CD4-positive, alpha-beta memory T cell (primary cell): Measurements from ENCODE around the gene RFX6. TPM values are rescaled to one million over a fixed set of nuclear protein-coding genes. Genes with fewer than 3 reads are reported as not detected.

Experiments
- CTCF ChIA-PET: fragments of 350-600 bp; sonication (Branson Sonifier 250); formaldehyde crosslinking; loops from one replicate; lab custom pipeline; 2021; ENCODE audit warnings: inconsistent platforms; ENCODE audit not compliant: partially characterized antibody; lab: Charles Lee
- POLR2A ChIA-PET: fragments of 350-600 bp; sonication (Branson Sonifier 250); formaldehyde crosslinking; loops from one replicate; lab custom pipeline; 2021; ENCODE audit not compliant: partially characterized antibody; lab: Charles Lee
- DNase-seq, 5 donors: peaks; one replicate each; pipeline versions ENCODE4 v3.0.0 to v3.0.0-alpha.2; 2020 to 2022; ENCODE audit warnings: mixed read lengths in 1 of 5
- H3K27ac ChIP-seq: one replicate; pipeline ENCODE4 v1.7.0; 2013; ENCODE audit warnings: low read depth, low read length
- H3K27me3 ChIP-seq: 2 replicates; pipeline ENCODE4 v1.7.0; 2013; ENCODE audit warnings: mild to moderate bottlenecking, low read length, moderate library complexity; ENCODE audit not compliant: insufficient read depth
- H3K36me3 ChIP-seq: 2 replicates; pipeline ENCODE4 v1.7.0; 2013; ENCODE audit warnings: mild to moderate bottlenecking, low read length, moderate library complexity; ENCODE audit not compliant: insufficient read depth
- H3K4me1 ChIP-seq: 2 replicates; pipeline ENCODE4 v1.7.0; 2013; ENCODE audit warnings: mild to moderate bottlenecking, low read length, moderate library complexity; ENCODE audit not compliant: insufficient read depth
- H3K4me3 ChIP-seq, 2 donors: one replicate each; pipeline ENCODE4 v1.7.0; 2013; ENCODE audit warnings: low read length in 2 of 2, mild to moderate bottlenecking in 1 of 2
- H3K9me3 ChIP-seq, 2 donors: one replicate each; pipeline ENCODE4 v1.7.0; 2013; ENCODE audit warnings: low read length in 2 of 2, control low read depth in 1 of 2; ENCODE audit not compliant: control insufficient read depth in 1 of 2
- H3K27ac Mint-ChIP-seq, 7 donors: one replicate each; pipeline ENCODE4 v1.8.0; 2020 to 2021; ENCODE audit warnings: mixed read lengths in 7 of 7, mild to moderate bottlenecking in 6 of 7, inconsistent platforms in 3 of 7, moderate library complexity in 3 of 7
- H3K27me3 Mint-ChIP-seq, 2 donors: one replicate each; pipeline ENCODE4 v1.8.0; 2020 to 2021; ENCODE audit warnings: mixed read lengths in 2 of 2
- H3K36me3 Mint-ChIP-seq, 2 donors: one replicate each; pipeline ENCODE4 v1.8.0; 2020 to 2021; ENCODE audit warnings: mixed read lengths in 2 of 2, inconsistent platforms in 1 of 2, mild to moderate bottlenecking in 1 of 2
- H3K4me1 Mint-ChIP-seq, 4 donors: one replicate each; pipeline ENCODE4 v1.8.0; 2020 to 2021; ENCODE audit warnings: mixed read lengths in 4 of 4, mild to moderate bottlenecking in 1 of 4
- H3K4me3 Mint-ChIP-seq, 8 donors: one replicate each; pipeline ENCODE4 v1.8.0; 2020 to 2021; ENCODE audit warnings: mixed read lengths in 8 of 8, mild to moderate bottlenecking in 7 of 8, moderate library complexity in 6 of 8, inconsistent platforms in 3 of 8
- H3K9me3 Mint-ChIP-seq, 8 donors: one replicate each; pipeline ENCODE4 v1.8.0; 2020 to 2021; ENCODE audit warnings: mixed read lengths in 8 of 8, mild to moderate bottlenecking in 5 of 8, inconsistent platforms in 3 of 8, moderate library complexity in 1 of 8
- intact Hi-C: fragments of 100-400 bp; cut with micrococcal nuclease; formaldehyde crosslinking; loops from one replicate; pipeline ENCODE4 v1.15.1; 2023
- polyA plus RNA-seq, 2 donors: library from polyadenylated mRNA; unstranded; fragments of 300-500 nt; fragmentation: Illumina TruSeq; gene quantifications; one replicate each; pipeline ENCODE4 v1.2.3, GENCODE V29; 2021
- total RNA-seq, 2 experiments: library from RNA; stranded (reverse); gene quantifications; one replicate each; pipeline ENCODE4 v1.2.3, GENCODE V29; 2021

The RFX6 gene
- total and polyA plus RNA-seq, 4 experiments from 2014 or later = not detected

DNA sequence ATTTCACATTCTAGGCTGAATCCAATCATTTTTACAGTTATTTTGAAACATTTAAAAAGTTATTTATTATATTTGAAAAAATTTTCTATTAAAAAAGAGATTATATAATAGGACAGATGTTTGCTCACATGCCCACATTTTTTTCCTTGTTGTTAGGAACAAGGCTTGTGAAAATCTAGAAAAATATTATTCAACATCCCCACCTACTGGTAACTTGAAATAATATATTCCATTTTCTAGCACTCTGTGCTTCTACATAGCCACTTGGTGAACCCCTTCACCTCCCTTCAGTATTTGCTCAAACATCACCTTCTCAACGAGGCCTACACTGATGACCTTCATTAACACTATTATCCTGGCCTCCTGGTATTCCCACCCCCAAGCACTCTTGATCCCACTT, 29.8 kb upstream of the RFX6 start:
- DNase-seq = no peak
- Histone ChIP-seq H3K4me1 (no peaks in the 10 kb centered on the region), H3K27ac (no peak overlapping the region), H3K4me3 (no peak overlapping the region), H3K27me3 (no peaks in the 10 kb centered on the region), H3K36me3 (no peaks in the 10 kb centered on the region), H3K9me3 (no peaks in the 10 kb centered on the region)
- Mint-ChIP-seq H3K4me1 (no peaks in the 10 kb centered on the region), H3K27me3 (peaks cover 1 to 2% of the 10 kb centered on the region in 2 donors), H3K36me3 (no peaks in the 10 kb centered on the region), H3K9me3 (peaks cover 0 to 9% (median under 1%) of the 10 kb centered on the region in 8 donors), H3K27ac (no peak overlapping the region), H3K4me3 (no peak overlapping the region)
- intact Hi-C loops = no loop called here
- CTCF ChIA-PET = no interaction called here
- POLR2A ChIA-PET = no interaction called here

DNA sequence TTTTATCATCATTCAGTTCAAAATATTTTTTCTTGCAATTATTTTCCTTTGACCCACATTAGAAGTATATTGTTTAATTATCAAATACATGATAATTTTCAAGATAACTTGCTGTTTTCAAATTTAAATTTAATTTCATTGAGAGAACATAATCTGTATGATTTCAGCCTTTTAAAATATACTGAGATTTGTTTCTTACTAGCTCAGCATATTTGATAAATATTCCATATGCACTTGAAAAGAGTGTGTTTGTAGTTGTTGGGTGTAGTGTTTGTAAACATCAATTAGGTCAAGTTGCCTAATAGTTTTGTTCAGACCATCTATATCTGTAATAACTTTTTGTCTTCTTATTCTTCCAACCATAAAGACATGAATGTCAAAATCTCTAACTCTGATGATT, 19.0 kb upstream of the RFX6 start:
- Histone ChIP-seq H3K36me3 (no peaks in the 10 kb centered on the region), H3K27me3 (no peaks in the 10 kb centered on the region), H3K4me3 (no peak overlapping the region), H3K4me1 (no peaks in the 10 kb centered on the region), H3K9me3 (no peaks in the 10 kb centered on the region), H3K27ac (no peak overlapping the region)
- POLR2A ChIA-PET = no interaction called here
- Mint-ChIP-seq H3K4me1 (peaks cover 0 to 1% (median 0%) of the 10 kb centered on the region in 4 donors), H3K9me3 (peaks cover 0 to 56% (median 27%) of the 10 kb centered on the region in 8 donors), H3K27ac (no peak overlapping the region), H3K36me3 (no peaks in the 10 kb centered on the region), H3K27me3 (no peaks in the 10 kb centered on the region), H3K4me3 (no peak overlapping the region)
- DNase-seq = no peak
- intact Hi-C loops = no loop called here
- CTCF ChIA-PET = no interaction called here

DNA sequence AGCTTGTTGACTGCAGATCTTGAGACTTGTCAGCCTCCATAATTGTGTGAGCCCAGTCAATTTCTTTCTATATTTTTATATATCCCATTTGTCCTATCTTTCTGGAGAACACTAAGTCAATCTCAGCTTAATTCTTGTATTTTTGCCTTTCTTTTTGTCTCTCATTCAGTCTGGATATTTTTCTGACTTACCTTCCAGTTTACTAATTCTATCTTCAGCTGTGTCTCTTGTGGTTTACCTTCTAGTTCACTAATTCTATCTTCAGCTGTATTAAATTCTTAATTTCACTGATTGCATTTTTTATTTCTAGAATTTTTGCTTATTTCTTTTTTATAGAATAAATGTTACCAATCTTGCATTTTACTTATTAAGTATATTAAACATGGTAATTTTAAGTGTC, 17.8 kb upstream of the RFX6 start:
- Histone ChIP-seq H3K27me3 (no peaks in the 10 kb centered on the region), H3K4me1 (no peaks in the 10 kb centered on the region), H3K36me3 (no peaks in the 10 kb centered on the region), H3K4me3 (no peak overlapping the region), H3K27ac (no peak overlapping the region), H3K9me3 (no peaks in the 10 kb centered on the region)
- H3K9me3 Mint-ChIP-seq = peaks cover 0 to 45% (median 23%) of the 10 kb centered on the region in 8 donors
- no peak for DNase-seq
- ChIA-PET CTCF (no interaction called here), POLR2A (no interaction called here)
- H3K4me3 Mint-ChIP-seq = no peak overlapping the region
- H3K36me3 Mint-ChIP-seq = no peaks in the 10 kb centered on the region
- H3K27ac Mint-ChIP-seq = no peak overlapping the region
- intact Hi-C loops = no loop called here
- peaks cover 0 to 1% (median 0%) of the 10 kb centered on the region in 4 donors for H3K4me1 Mint-ChIP-seq
- no peaks in the 10 kb centered on the region for H3K27me3 Mint-ChIP-seq

DNA sequence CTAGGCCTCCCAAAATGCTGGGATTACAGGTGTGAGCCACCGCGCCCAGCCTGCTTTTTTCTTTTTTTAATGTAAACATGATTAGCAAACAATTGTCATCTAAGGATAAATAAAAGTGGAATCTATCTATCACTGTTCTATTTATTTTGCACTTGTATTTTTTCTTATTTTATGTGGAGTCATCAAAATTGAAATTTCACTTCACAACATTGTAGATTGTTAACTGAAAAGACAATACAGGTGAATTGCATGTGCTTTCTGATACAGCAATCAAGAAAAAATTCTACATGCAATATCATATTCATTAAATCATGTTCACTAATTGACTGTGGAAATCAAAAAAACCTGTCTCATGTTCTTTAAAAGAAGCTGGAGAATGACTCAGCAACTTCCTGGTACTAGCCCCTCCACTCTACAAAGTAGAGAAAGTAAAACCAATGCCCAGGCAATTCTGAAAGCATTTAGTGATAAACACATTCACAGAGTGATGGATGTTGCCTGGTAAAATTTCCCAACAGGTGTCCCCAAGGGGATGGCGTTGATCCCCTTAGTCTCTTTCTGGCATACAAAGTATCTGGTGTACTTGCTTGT, 10.7 kb upstream of the RFX6 start:
- H3K36me3 ChIP-seq = no peaks in the 10 kb centered on the region
- Mint-ChIP-seq H3K4me3 (no peak overlapping the region), H3K4me1 (peaks cover 0 to 1% (median 0%) of the 10 kb centered on the region in 4 donors), H3K27ac (no peak overlapping the region), H3K9me3 (peaks cover 0 to 6% (median 3%) of the 10 kb centered on the region in 8 donors), H3K36me3 (no peaks in the 10 kb centered on the region), H3K27me3 (peaks cover 2 to 4% of the 10 kb centered on the region in 2 donors)
- H3K4me3 ChIP-seq = no peak overlapping the region
- H3K27me3 ChIP-seq = no peaks in the 10 kb centered on the region
- POLR2A ChIA-PET = no interaction called here
- intact Hi-C loops = no loop called here
- H3K9me3 ChIP-seq = no peaks in the 10 kb centered on the region
- no peaks in the 10 kb centered on the region for H3K4me1 ChIP-seq
- CTCF ChIA-PET = no interaction called here
- DNase-seq = no peak
- no peak overlapping the region for H3K27ac ChIP-seq

DNA sequence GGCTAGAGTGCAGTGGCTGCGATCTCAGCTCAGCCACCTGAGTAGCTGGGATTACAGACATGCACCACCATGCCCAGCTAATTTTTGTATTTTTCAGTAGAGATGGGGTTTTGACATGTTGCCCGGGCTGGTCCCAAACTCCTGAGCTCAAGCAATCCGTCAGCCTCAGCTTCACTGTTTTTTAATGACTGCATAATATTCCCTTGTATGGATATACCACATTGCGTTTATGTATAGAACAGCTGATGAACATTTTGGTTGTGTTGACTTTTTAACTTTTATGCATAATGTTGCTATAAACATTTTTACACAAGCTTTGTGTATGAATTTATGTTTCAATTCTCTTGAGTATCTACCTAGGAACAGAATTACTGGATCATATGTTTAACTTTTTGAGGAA, 4.3 kb upstream of the RFX6 start:
- Histone ChIP-seq H3K27me3 (no peaks in the 10 kb centered on the region), H3K36me3 (no peaks in the 10 kb centered on the region), H3K4me3 (no peak overlapping the region), H3K4me1 (no peaks in the 10 kb centered on the region), H3K27ac (no peak overlapping the region), H3K9me3 (no peaks in the 10 kb centered on the region)
- H3K27me3 Mint-ChIP-seq = peaks cover 21 to 30% of the 10 kb centered on the region in 2 donors
- intact Hi-C loops = no loop called here
- CTCF ChIA-PET = no interaction called here
- POLR2A ChIA-PET = no interaction called here
- no peak overlapping the region for H3K27ac Mint-ChIP-seq
- H3K36me3 Mint-ChIP-seq = no peaks in the 10 kb centered on the region
- DNase-seq = no peak
- H3K9me3 Mint-ChIP-seq = peaks cover 0 to 10% (median 7%) of the 10 kb centered on the region in 8 donors
- H3K4me1 Mint-ChIP-seq = peaks cover 7 to 16% (median 9%) of the 10 kb centered on the region in 4 donors
- no peak overlapping the region for H3K4me3 Mint-ChIP-seq

DNA sequence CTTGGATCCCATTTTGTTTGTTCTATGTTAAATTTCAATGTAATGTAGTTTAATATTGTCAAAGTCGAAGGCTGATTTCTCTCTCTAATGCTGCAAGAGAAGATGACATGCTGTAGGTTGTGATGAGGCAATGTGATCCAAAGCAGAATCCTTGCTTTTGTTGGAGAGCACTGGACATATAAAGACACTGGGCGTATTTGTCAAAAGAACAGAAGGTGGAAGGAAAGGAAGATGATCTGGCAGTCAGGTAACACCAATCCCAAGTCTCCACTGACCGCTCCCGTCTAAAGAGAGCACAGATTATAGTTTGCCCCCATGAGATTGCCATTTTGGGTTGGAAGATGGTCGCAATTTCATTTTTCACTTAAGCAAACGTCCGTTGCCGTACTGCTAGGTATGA, 935 bp upstream of the RFX6 start:
- ChIA-PET CTCF (no interaction called here), POLR2A (no interaction called here)
- intact Hi-C loops = no loop called here
- Mint-ChIP-seq H3K36me3 (no peaks in the 10 kb centered on the region), H3K4me1 (peaks cover 7 to 17% (median 9%) of the 10 kb centered on the region in 4 donors), H3K27me3 (peaks cover 23 to 31% of the 10 kb centered on the region in 2 donors), H3K27ac (no peak overlapping the region), H3K9me3 (peaks cover 0 to 10% (median 4%) of the 10 kb centered on the region in 8 donors), H3K4me3 (peak overlapping the region in 5 of 8 donors; percentile 3 to 80 (median 51))
- H3K4me3 ChIP-seq = no peak overlapping the region
- no peaks in the 10 kb centered on the region for H3K27me3 ChIP-seq
- H3K9me3 ChIP-seq = no peaks in the 10 kb centered on the region
- no peaks in the 10 kb centered on the region for H3K36me3 ChIP-seq
- no peak overlapping the region for H3K27ac ChIP-seq
- no peaks in the 10 kb centered on the region for H3K4me1 ChIP-seq
- no peak for DNase-seq

DNA sequence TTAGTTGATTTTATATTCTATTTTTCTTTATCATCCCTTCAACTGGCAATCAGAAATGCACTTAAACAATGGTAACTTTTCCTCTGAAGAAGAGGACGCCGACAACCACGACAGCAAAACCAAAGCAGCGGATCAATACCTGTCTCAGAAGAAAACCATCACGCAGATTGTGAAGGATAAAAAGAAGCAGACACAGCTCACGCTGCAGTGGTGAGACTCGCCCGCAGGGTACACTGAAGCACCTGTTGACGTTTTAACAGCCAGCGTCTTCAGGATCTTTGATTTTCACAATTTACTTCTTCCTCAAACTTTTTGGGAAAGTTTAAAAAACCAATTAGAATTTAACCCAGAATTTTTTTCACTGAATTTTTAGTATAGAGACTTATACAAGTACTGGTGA, 701 bp downstream of the RFX6 start:
- no peak for DNase-seq
- H3K4me3 Mint-ChIP-seq = peak overlapping the region in 1 of 8 donors; percentile 11
- peaks cover 0 to 4% (median 2%) of the 10 kb centered on the region in 8 donors for H3K9me3 Mint-ChIP-seq
- no peaks in the 10 kb centered on the region for H3K36me3 ChIP-seq
- H3K27ac ChIP-seq = no peak overlapping the region
- ChIA-PET POLR2A (no interaction called here), CTCF (no interaction called here)
- H3K4me1 ChIP-seq = no peaks in the 10 kb centered on the region
- no peaks in the 10 kb centered on the region for H3K9me3 ChIP-seq
- H3K27ac Mint-ChIP-seq = no peak overlapping the region
- H3K4me3 ChIP-seq = no peak overlapping the region
- H3K27me3 Mint-ChIP-seq = peaks cover 23 to 25% of the 10 kb centered on the region in 2 donors
- H3K4me1 Mint-ChIP-seq = peaks cover 7 to 17% (median 9%) of the 10 kb centered on the region in 4 donors
- H3K27me3 ChIP-seq = no peaks in the 10 kb centered on the region
- H3K36me3 Mint-ChIP-seq = no peaks in the 10 kb centered on the region
- intact Hi-C loops = no loop called here
